Astrocyte of the cerebellum (primary cell): ENCODE results near the gene ITGB8.

ENCODE experiments used
- DNase-seq: peaks from one replicate; pipeline ENCODE4 v3.0.0-alpha.2; 2011; ENCODE audit warnings: low read depth
- H3K4me3 ChIP-seq: 2 replicates; pipeline ENCODE4 v1.5.1; 2011; ENCODE audit warnings: mild to moderate bottlenecking, low read depth, low read length, moderate library complexity
- CTCF ChIP-seq: IDR thresholded peaks from 2 replicates; pipeline ENCODE4 v1.5.1; 2012; ENCODE audit warnings: low read length, low read depth, moderate library complexity, mild to moderate bottlenecking; ENCODE audit errors: missing control alignments
- in situ Hi-C: cut with HindIII; loops from 2 replicates; pipeline ENCODE4 v1.10.0; 2017; ENCODE audit warnings: low sequenced_read_pairs

Gene ITGB8

GRCh38 chr7:20359341-20359963 lies 28.8 kb downstream of the ITGB8 start:
- H3K4me3 ChIP-seq: no peak overlapping the region
- in situ Hi-C loops: no loop called here
- TF ChIP-seq CTCF: no peak
- DNase-seq: no peak

GRCh38 chr7:20362574-20363253 lies 32.0 kb downstream of the ITGB8 start:
- DNase-seq: no peak
- TF ChIP-seq CTCF: no peak
- no peak overlapping the region for H3K4me3 ChIP-seq
- in situ Hi-C loops: no loop called here

GRCh38 chr7:20364571-20365196 lies 34.0 kb downstream of the ITGB8 start:
- DNase-seq: no peak
- in situ Hi-C loops: no loop called here
- no peak overlapping the region for H3K4me3 ChIP-seq
- no peak for TF ChIP-seq CTCF

- TF ChIP-seq CTCF: no peak
- in situ Hi-C loops: no loop called here
Observed at GRCh38 chr7:20365486-20365885, 34.8 kb downstream of the ITGB8 start.

GRCh38 chr7:20374399-20374798 lies 43.7 kb downstream of the ITGB8 start:
- TF ChIP-seq CTCF: no peak
- no peak overlapping the region for H3K4me3 ChIP-seq
- DNase-seq: no peak
- in situ Hi-C loops: no loop called here

More at GRCh38 chr7:20365486-20365885, 34.8 kb downstream of the ITGB8 start:
- DNase-seq: no peak
- H3K4me3 ChIP-seq: no peak overlapping the region

GRCh38 chr7:20376796-20377195 lies 46.1 kb downstream of the ITGB8 start:
- in situ Hi-C loops: no loop called here
- TF ChIP-seq CTCF: no peak
- no peak overlapping the region for H3K4me3 ChIP-seq
- no peak for DNase-seq
